Dendritic cell treated with granulocyte-macrophage colony-stimulating factor and Interleukin-4, amounts not matched to agents 40 ng/mL and 50 ng/mL, for 4 days (primary cell): ENCODE data around the gene TMEM114.

Experiments used
- H3K27ac Mint-ChIP-seq: one replicate; pipeline ENCODE4 v1.8.0; 2022; ENCODE audit warnings: mild to moderate bottlenecking, mixed read lengths
- H3K27me3 Mint-ChIP-seq: one replicate; pipeline ENCODE4 v1.8.0; 2022; ENCODE audit warnings: mild to moderate bottlenecking, mixed read lengths
- H3K36me3 Mint-ChIP-seq: one replicate; pipeline ENCODE4 v1.8.0; 2022; ENCODE audit warnings: low read depth, mixed read lengths
- H3K4me1 Mint-ChIP-seq: one replicate; pipeline ENCODE4 v1.8.0; 2022; ENCODE audit warnings: low read depth, mixed read lengths
- H3K4me3 Mint-ChIP-seq: one replicate; pipeline ENCODE4 v1.8.0; 2022; ENCODE audit warnings: mild to moderate bottlenecking, moderate library complexity, mixed read lengths
- H3K9me3 Mint-ChIP-seq: one replicate; pipeline ENCODE4 v1.8.0; 2022; ENCODE audit warnings: mixed read lengths
- intact Hi-C: fragments of 100-400 bp; cut with micrococcal nuclease; formaldehyde crosslinking; loops from one replicate; pipeline ENCODE4 v1.15.0; 2022

TMEM114 gene

DNA sequence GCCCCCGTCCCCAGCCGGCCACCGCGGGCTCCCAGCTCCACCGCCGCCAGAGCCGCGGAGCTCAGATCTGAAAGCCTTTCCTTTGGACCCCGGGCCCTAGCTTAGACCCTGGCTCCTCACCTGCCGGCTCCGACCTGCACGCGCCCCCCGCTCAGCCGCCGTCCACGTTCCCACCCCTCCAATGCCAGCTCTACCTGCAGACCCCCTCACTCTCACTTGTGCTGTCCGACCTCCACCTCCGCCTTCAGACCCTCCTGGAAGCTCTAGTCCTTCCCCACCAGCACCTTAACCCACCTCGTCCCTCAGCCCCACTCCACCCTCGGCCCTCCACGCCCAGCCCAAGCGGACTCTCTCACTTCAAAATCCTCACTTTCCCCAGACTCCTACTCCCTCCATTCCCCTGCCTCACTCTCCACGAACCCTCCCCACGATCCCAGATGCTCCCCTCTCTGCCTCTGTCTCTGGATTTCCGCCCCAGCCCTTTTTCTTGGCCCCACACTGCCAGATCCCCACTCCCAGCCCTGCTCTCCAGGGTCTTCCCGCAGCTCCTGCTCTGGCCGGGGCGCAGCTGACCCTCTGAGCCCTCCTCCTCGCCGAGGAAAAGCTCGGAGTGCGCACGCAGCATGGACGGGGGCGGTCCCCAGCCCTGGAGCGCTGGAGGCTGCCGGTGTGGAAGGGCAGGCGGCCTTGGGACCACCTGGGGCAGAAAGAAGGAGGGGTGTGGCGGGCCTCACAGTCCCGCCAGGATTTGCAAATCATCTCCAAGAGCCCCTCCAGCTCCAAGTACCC is at the start of gene TMEM114:
TMEM114 (minus strand) TSS at position 612 of the 789 bp plus-strand sequence. CDS start 673 bp downstream, outside the sequence.
- H3K4me1 Mint-ChIP-seq, result peaks cover 15% of the 10 kb centered on the region
- no peaks in the 10 kb centered on the region for H3K9me3 Mint-ChIP-seq
- H3K27me3 Mint-ChIP-seq, result peaks cover 19% of the 10 kb centered on the region
- peak within 1 kb of the TSS; percentile 27 for H3K4me3 Mint-ChIP-seq
- intact Hi-C loops, result no loop called here
- H3K27ac Mint-ChIP-seq, result no peak within 1 kb of the TSS
- H3K36me3 Mint-ChIP-seq, result no peaks in the 10 kb centered on the region

DNA sequence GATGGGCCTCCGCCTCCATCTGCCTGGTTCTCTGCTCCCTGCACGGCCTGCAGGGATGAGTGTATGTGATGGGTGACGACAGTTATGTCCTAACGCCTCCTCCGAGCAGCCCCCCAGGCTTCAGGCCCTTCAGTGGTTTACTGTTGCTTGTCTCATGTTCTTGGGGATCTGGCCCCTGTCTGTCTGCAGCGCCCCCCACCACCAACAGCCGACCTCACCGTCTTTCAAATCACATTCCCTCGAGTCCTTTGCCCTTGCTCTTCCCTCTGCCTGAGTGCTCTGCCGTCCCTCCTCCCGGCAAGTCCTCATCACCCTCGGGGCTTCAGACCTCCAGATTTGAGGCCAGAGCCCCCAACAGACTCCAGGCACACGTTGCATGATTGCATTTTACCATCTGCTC is 49.4 kb upstream of the TMEM114 start:
- Mint-ChIP-seq H3K36me3 (peaks cover 100% of the 10 kb centered on the region), H3K27me3 (no peaks in the 10 kb centered on the region), H3K4me3 (no peak overlapping the region), H3K4me1 (peaks cover 33% of the 10 kb centered on the region), H3K27ac (no peak overlapping the region), H3K9me3 (no peaks in the 10 kb centered on the region)
- intact Hi-C loops, result no loop called here

DNA sequence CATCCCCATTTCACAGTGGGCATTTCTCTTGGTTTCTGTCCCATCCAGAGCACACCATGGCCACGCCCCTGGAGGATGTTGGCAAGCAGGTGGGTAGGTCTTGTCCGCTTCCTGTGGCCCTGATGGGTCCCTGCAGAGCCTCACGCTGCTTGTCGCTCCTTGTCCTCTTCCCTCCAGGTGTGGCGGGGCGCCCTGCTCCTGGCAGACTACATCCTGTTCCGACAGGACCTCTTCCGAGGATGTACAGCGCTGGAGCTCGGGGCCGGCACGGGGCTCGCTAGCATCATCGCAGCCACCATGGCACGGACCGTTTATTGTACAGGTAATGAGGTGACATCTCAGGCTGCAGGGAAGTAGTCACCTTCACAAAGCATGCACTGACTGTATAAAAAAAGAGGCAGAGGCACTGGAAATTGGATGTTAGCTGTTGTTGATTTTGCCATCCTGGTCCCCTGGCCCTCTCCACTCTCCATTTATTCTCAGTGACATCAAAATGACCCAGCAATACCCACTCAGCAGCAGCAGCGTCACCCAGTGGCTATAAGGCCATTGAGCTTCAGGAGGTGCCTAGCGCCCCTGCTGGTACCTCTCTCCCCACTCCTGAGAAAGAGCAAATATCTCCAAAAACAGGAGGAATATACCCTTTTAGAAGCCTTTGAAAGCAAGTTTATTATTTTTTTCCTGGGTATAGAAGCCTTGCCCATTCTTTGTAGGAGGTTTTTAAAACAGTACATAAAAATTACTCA is 44.9 kb upstream of the TMEM114 start:
- Mint-ChIP-seq H3K36me3 (peaks cover 98% of the 10 kb centered on the region), H3K27me3 (no peaks in the 10 kb centered on the region), H3K4me1 (peaks cover 41% of the 10 kb centered on the region), H3K4me3 (no peak overlapping the region), H3K9me3 (no peaks in the 10 kb centered on the region), H3K27ac (peak overlapping the region; percentile 73)
- intact Hi-C loops, result loop anchor here (5.0 kb wide), 1 partner anchor 53 kb away; no protein-coding TSS in a partner anchor

- Mint-ChIP-seq H3K27me3 (no peaks in the 10 kb centered on the region), H3K4me1 (peaks cover 52% of the 10 kb centered on the region), H3K36me3 (peaks cover 98% of the 10 kb centered on the region)
Observed at GRCh38 chr16:8632675-8633182, 42.4 kb upstream of the TMEM114 start.

DNA sequence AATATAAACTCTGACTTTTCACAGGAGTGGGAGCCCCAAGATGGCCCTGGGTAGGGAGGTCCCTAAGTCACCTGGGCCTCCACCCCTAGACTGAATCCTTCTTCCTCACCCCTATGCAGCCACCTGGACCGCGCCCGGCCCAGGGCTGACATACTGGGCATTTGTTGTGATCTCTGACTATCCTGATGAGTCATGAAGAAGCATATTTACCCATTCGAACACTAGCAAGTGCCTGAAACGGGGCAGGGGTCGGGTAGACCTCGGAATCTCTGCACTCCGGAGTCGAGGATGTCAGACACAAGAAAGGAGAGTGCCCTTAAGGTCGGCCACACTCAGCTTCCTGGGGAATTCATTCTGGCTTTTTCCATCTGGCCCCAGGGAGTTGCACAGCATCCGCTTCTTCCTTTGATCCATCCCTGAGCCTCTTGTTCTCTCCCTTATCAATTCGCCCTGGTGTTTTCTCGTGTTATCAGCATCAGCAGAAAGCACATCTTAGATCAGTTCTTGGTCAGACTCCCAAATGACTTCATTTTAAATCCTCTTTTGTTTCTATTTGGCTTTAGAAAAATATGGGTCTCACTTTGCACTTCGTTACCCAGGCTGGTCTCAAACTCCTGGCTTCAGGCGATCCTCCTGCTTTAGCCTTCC is 41.6 kb upstream of the TMEM114 start:
- Mint-ChIP-seq H3K9me3 (no peaks in the 10 kb centered on the region), H3K27ac (peak overlapping the region; percentile 96), H3K4me1 (peaks cover 55% of the 10 kb centered on the region), H3K27me3 (no peaks in the 10 kb centered on the region), H3K36me3 (peaks cover 98% of the 10 kb centered on the region), H3K4me3 (peak overlapping the region; percentile 60)
- intact Hi-C loops, result loop anchor here (1.0 to 5.0 kb wide), 2 partner anchors 12 to 50 kb away; no protein-coding TSS in a partner anchor

More at GRCh38 chr16:8632675-8633182, 42.4 kb upstream of the TMEM114 start:
- H3K9me3 Mint-ChIP-seq, result no peaks in the 10 kb centered on the region
- intact Hi-C loops, result loop anchor here (1.0 to 5.0 kb wide), 2 partner anchors 12 to 50 kb away; no protein-coding TSS in a partner anchor
- peak overlapping the region; percentile 65 for H3K4me3 Mint-ChIP-seq
- peak overlapping the region; percentile 96 for H3K27ac Mint-ChIP-seq

DNA sequence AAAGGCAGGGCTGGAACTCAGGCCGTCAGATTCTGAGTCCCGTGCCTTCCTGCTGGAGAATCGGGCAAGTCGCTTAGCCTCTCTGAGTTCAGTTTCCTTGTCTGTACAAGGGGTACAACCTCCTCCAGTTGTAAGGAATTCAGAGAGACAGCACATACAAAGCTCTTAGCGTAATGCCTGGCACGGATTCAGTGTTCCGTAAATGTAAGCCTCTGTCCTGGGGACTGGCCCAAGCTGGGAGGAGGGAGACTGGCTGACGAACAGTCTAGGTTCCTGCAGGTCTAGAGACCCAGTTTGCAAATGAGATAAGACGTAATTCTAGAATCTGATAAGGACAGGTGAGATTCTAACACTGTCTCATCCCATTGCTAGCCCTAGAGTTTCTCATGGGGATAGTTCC is 41.1 kb upstream of the TMEM114 start:
- no peaks in the 10 kb centered on the region for H3K27me3 Mint-ChIP-seq
- no peaks in the 10 kb centered on the region for H3K9me3 Mint-ChIP-seq
- H3K4me1 Mint-ChIP-seq, result peaks cover 58% of the 10 kb centered on the region
- H3K27ac Mint-ChIP-seq, result peak overlapping the region; percentile 96
- peaks cover 98% of the 10 kb centered on the region for H3K36me3 Mint-ChIP-seq
- intact Hi-C loops, result loop anchor here (5.0 kb wide), 1 partner anchor 49 kb away; no protein-coding TSS in a partner anchor
- H3K4me3 Mint-ChIP-seq, result no peak overlapping the region

GRCh38 chr16:8630255-8630953 is 40.1 kb upstream of the TMEM114 start:
- Mint-ChIP-seq H3K36me3 (peaks cover 98% of the 10 kb centered on the region), H3K9me3 (no peaks in the 10 kb centered on the region), H3K27me3 (no peaks in the 10 kb centered on the region), H3K4me1 (peaks cover 58% of the 10 kb centered on the region), H3K4me3 (no peak overlapping the region), H3K27ac (peak overlapping the region; percentile 96)
- intact Hi-C loops, result loop anchor here (5.0 kb wide), 1 partner anchor 48 kb away; no protein-coding TSS in a partner anchor

DNA sequence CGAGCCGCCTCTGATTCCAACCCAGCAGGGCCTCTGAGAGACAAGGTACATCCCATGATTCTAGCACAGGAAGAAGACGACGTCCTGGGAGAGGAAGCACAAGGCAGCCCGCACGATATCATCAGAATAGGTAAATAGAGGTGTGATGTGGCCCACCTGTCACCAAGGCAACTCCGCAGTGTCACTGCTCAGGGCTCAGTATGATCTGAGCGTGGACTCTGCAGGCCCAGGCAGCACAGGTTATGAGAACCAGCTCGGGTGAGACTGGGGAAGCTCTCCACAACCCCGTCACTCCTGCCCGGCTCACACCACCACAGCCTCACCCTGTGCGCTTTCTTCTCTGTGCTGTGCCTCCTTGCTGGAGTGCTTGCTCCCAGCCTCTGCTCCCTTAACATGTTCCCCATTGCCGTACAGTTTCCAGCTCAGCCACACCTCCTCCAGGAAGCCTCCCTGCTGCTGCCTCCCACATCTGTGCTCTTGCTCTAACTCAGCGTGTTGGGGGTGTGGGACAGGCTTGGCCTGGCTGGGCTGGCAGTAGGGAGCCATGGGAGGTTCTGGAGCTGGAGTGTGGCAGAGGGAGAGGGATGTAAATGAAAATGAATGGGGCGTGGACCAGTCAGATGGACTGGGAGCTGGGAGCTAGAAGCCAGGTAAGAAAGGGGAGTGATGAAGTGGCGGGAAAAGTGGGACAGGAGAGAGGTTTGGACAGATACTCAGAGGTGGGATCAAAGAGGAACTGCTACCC is 38.8 kb upstream of the TMEM114 start:
- intact Hi-C loops, result no loop called here
- Mint-ChIP-seq H3K9me3 (no peaks in the 10 kb centered on the region), H3K27me3 (no peaks in the 10 kb centered on the region), H3K27ac (peak overlapping the region; percentile 96), H3K36me3 (peaks cover 98% of the 10 kb centered on the region), H3K4me3 (no peak overlapping the region), H3K4me1 (peaks cover 68% of the 10 kb centered on the region)

DNA sequence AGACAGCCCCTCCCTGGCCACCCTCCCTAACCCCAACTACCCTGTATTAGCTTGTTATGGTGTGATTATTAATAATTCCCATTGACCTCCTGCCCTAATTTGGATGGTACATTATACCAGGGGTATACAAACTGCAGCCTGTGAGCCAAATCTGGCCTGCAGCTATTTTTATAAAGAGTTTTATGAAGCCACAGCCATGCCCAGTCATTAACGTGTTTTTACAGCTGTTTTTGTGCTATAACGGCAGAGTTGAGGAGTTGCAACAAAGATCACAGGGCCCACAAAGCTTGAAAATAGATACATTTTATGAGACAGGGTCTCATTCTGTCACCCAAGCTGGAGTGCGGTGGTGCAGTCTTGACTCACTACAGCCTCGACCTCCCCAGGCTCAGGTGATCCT is 37.1 kb upstream of the TMEM114 start:
- H3K36me3 Mint-ChIP-seq, result peaks cover 86% of the 10 kb centered on the region
- no peaks in the 10 kb centered on the region for H3K27me3 Mint-ChIP-seq
- H3K9me3 Mint-ChIP-seq, result no peaks in the 10 kb centered on the region
- H3K4me1 Mint-ChIP-seq, result peaks cover 62% of the 10 kb centered on the region
- intact Hi-C loops, result no loop called here
- H3K4me3 Mint-ChIP-seq, result no peak overlapping the region
- no peak overlapping the region for H3K27ac Mint-ChIP-seq

DNA sequence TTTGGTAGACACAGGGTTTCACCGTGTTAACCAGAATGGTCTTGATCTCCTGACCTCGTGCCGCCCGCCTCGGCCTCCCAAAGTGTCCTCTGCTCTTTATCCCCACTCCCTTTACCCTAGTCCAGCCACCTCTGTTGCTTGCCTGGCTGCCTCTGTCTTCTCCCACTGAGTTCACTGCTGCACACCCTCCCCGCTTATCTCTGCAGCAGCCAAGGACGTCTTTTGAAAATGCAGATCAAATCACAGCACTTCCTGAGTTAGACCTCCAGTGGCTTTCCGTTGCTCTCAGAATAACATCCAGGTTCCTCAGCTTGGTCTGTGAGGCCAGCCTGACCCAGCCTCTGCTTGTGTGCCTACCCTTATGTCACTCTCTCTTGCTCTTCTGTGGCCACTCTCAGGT is 36.6 kb upstream of the TMEM114 start:
- no peak overlapping the region for H3K27ac Mint-ChIP-seq
- H3K4me1 Mint-ChIP-seq, result peaks cover 62% of the 10 kb centered on the region

GRCh38 chr16:8625491-8626087 is 35.3 kb upstream of the TMEM114 start:
- Mint-ChIP-seq H3K4me3 (no peak overlapping the region), H3K9me3 (no peaks in the 10 kb centered on the region), H3K27ac (no peak overlapping the region), H3K4me1 (peaks cover 49% of the 10 kb centered on the region), H3K36me3 (peaks cover 74% of the 10 kb centered on the region), H3K27me3 (no peaks in the 10 kb centered on the region)
- intact Hi-C loops, result no loop called here

More for the DNA sequence above, 36.6 kb upstream of the TMEM114 start:
- intact Hi-C loops, result no loop called here
- H3K36me3 Mint-ChIP-seq, result peaks cover 84% of the 10 kb centered on the region
- H3K9me3 Mint-ChIP-seq, result no peaks in the 10 kb centered on the region
- H3K4me3 Mint-ChIP-seq, result no peak overlapping the region
- no peaks in the 10 kb centered on the region for H3K27me3 Mint-ChIP-seq

- H3K9me3 Mint-ChIP-seq, result no peaks in the 10 kb centered on the region
- H3K27ac Mint-ChIP-seq, result no peak overlapping the region
- peaks cover 55% of the 10 kb centered on the region for H3K36me3 Mint-ChIP-seq
- no peak overlapping the region for H3K4me3 Mint-ChIP-seq
- H3K27me3 Mint-ChIP-seq, result peaks cover 13% of the 10 kb centered on the region
- intact Hi-C loops, result no loop called here
- peaks cover 38% of the 10 kb centered on the region for H3K4me1 Mint-ChIP-seq
Observed at GRCh38 chr16:8623634-8624033, 33.3 kb upstream of the TMEM114 start.
